RWPE1 (cell line): ENCODE measurements around the gene SULT1C4.

Source experiments
- CTCF ChIA-PET: fragments of 350-600 bp; sonication (Branson Sonifier 250); formaldehyde crosslinking; extraction: SDS; loops from one replicate; lab custom pipeline; 2021; lab: Yijun Ruan, JAX
- POLR2A ChIA-PET: fragments of 400-600 bp; formaldehyde crosslinking; extraction: SDS; loops from one replicate; lab custom pipeline; 2020; ENCODE audit warnings: antibody characterized with exemption; ENCODE audit not compliant: low non-redundant PET; lab: Yijun Ruan, JAX
- DNase-seq: peaks from one replicate; pipeline ENCODE4 v3.0.0; 2012; ENCODE audit warnings: low spot score
- H3K27ac ChIP-seq: fragments of 450-650 bp; 2 replicates; pipeline ENCODE4 v1.5.1; 2017
- CTCF ChIP-seq: fragments of 450-650 bp; conservative IDR thresholded peaks from 2 replicates; pipeline ENCODE4 v1.5.1; 2017; ENCODE audit warnings: low read depth, mild to moderate bottlenecking

Gene SULT1C4

GRCh38 chr2:108377815-108378630 is at the start of gene SULT1C4:
Gene SULT1C4, plus strand, starts transcription at chr2:108377954. Its CDS starts 384 bp downstream, at chr2:108378338.
- POLR2A ChIA-PET = no interaction called here
- CTCF ChIA-PET = interaction anchor here (0.7 kb wide), 1 partner anchor 111 kb away, joined by 3 read pairs; no protein-coding TSS in a partner anchor
- no peak for DNase-seq
- H3K27ac ChIP-seq = no peak within 1 kb of the TSS
- TF ChIP-seq CTCF = no peak

GRCh38 chr2:108329771-108330170 is 48.0 kb upstream of the SULT1C4 start:
- POLR2A ChIA-PET = no interaction called here
- no peak for TF ChIP-seq CTCF
- no peak for DNase-seq
- no peak overlapping the region for H3K27ac ChIP-seq
- CTCF ChIA-PET = no interaction called here

- no peak overlapping the region for H3K27ac ChIP-seq
- ChIA-PET POLR2A (no interaction called here), CTCF (no interaction called here)
- no peak for DNase-seq
- no peak for TF ChIP-seq CTCF
Observed at GRCh38 chr2:108330979-108331378, 46.8 kb upstream of the SULT1C4 start.

GRCh38 chr2:108345951-108346350 is 31.8 kb upstream of the SULT1C4 start:
- no peak overlapping the region for H3K27ac ChIP-seq
- CTCF ChIA-PET = no interaction called here
- POLR2A ChIA-PET = no interaction called here
- TF ChIP-seq CTCF = no peak
- no peak for DNase-seq

- ChIA-PET CTCF (no interaction called here), POLR2A (no interaction called here)
- H3K27ac ChIP-seq = no peak overlapping the region
- no peak for TF ChIP-seq CTCF
- no peak for DNase-seq
Observed at GRCh38 chr2:108346827-108347226, 30.9 kb upstream of the SULT1C4 start.

GRCh38 chr2:108347786-108348185 is 30.0 kb upstream of the SULT1C4 start:
- ChIA-PET POLR2A (no interaction called here), CTCF (no interaction called here)
- no peak for TF ChIP-seq CTCF
- no peak for DNase-seq
- H3K27ac ChIP-seq = no peak overlapping the region
